Measurements from ENCODE around the gene SPATA31C2. TPM values are rescaled to one million over a fixed set of nuclear protein-coding genes. Genes with fewer than 3 reads are reported as not detected.
"Not testable (repeated sequence)": the region's sequence is repeated elsewhere in the genome, so short reads cannot be mapped to it uniquely, and the experiment has no call there.

SPATA31C2 gene
- total RNA-seq, 1 donor from 2014 or later: not detected

- H3K4me1 ChIP-seq (ENCODE audit: insufficient read depth, low read length); H2AFZ ChIP-seq (ENCODE audit: low read depth, low read length); H3K36me3 Mint-ChIP-seq (ENCODE audit: low read depth, unreplicated experiment); H3K27me3 ChIP-seq (ENCODE audit: insufficient read depth, low read length); H3K9ac ChIP-seq (ENCODE audit: low read length); DNase-seq (ENCODE audit: low read depth); H3K9me3 Mint-ChIP-seq (ENCODE audit: unreplicated experiment); H3K4me3 Mint-ChIP-seq (ENCODE audit: unreplicated experiment); H3K27ac ChIP-seq (ENCODE audit: low read depth, low read length); H3K27me3 Mint-ChIP-seq (ENCODE audit: low read depth, unreplicated experiment); H3K4me3 ChIP-seq (ENCODE audit: insufficient read depth, low read depth, low read length); H3K9me3 ChIP-seq (ENCODE audit: insufficient read depth, low read depth, low read length); H3K79me2 ChIP-seq (ENCODE audit: insufficient read depth, low read length); FAIRE-seq; H3K4me2 ChIP-seq (ENCODE audit: low read length); H4K20me1 ChIP-seq (ENCODE audit: insufficient read depth, low read length); H3K27ac Mint-ChIP-seq (ENCODE audit: unreplicated experiment); H3K36me3 ChIP-seq (ENCODE audit: insufficient read depth, low read length); H3K4me1 Mint-ChIP-seq (ENCODE audit: low read depth, unreplicated experiment): not testable (repeated sequence)
Measured at GRCh38 chr9:88118121-88118520, 20.2 kb downstream of the SPATA31C2 start.

- H3K4me2 ChIP-seq (ENCODE audit: low read length); H3K79me2 ChIP-seq (ENCODE audit: insufficient read depth, low read length); H2AFZ ChIP-seq (ENCODE audit: low read depth, low read length); H3K4me1 ChIP-seq (ENCODE audit: insufficient read depth, low read length); H3K27ac ChIP-seq (ENCODE audit: low read depth, low read length); H3K27me3 ChIP-seq (ENCODE audit: insufficient read depth, low read length); H3K9ac ChIP-seq (ENCODE audit: low read length); H3K36me3 Mint-ChIP-seq (ENCODE audit: low read depth, unreplicated experiment); H3K36me3 ChIP-seq (ENCODE audit: insufficient read depth, low read length); H3K4me1 Mint-ChIP-seq (ENCODE audit: low read depth, unreplicated experiment); H3K27ac Mint-ChIP-seq (ENCODE audit: unreplicated experiment); DNase-seq (ENCODE audit: low read depth); H3K27me3 Mint-ChIP-seq (ENCODE audit: low read depth, unreplicated experiment); H4K20me1 ChIP-seq (ENCODE audit: insufficient read depth, low read length); H3K4me3 ChIP-seq (ENCODE audit: insufficient read depth, low read depth, low read length); H3K4me3 Mint-ChIP-seq (ENCODE audit: unreplicated experiment); H3K9me3 ChIP-seq (ENCODE audit: insufficient read depth, low read depth, low read length); FAIRE-seq; H3K9me3 Mint-ChIP-seq (ENCODE audit: unreplicated experiment): not testable (repeated sequence)
Measured at GRCh38 chr9:88114968-88115612, 23.2 kb downstream of the SPATA31C2 start.

GRCh38 chr9:88114283-88114967, 23.9 kb downstream of the SPATA31C2 start:
- H3K27me3 ChIP-seq (ENCODE audit: insufficient read depth, low read length); H2AFZ ChIP-seq (ENCODE audit: low read depth, low read length); H3K4me1 Mint-ChIP-seq (ENCODE audit: low read depth, unreplicated experiment); H3K4me1 ChIP-seq (ENCODE audit: insufficient read depth, low read length); H3K4me3 Mint-ChIP-seq (ENCODE audit: unreplicated experiment); DNase-seq (ENCODE audit: low read depth); H3K9ac ChIP-seq (ENCODE audit: low read length); H3K4me3 ChIP-seq (ENCODE audit: insufficient read depth, low read depth, low read length); FAIRE-seq; H3K9me3 Mint-ChIP-seq (ENCODE audit: unreplicated experiment); H3K79me2 ChIP-seq (ENCODE audit: insufficient read depth, low read length); H3K27ac Mint-ChIP-seq (ENCODE audit: unreplicated experiment); H3K9me3 ChIP-seq (ENCODE audit: insufficient read depth, low read depth, low read length); H4K20me1 ChIP-seq (ENCODE audit: insufficient read depth, low read length); H3K36me3 Mint-ChIP-seq (ENCODE audit: low read depth, unreplicated experiment); H3K27me3 Mint-ChIP-seq (ENCODE audit: low read depth, unreplicated experiment); H3K4me2 ChIP-seq (ENCODE audit: low read length); H3K36me3 ChIP-seq (ENCODE audit: insufficient read depth, low read length); H3K27ac ChIP-seq (ENCODE audit: low read depth, low read length): not testable (repeated sequence)

DNA sequence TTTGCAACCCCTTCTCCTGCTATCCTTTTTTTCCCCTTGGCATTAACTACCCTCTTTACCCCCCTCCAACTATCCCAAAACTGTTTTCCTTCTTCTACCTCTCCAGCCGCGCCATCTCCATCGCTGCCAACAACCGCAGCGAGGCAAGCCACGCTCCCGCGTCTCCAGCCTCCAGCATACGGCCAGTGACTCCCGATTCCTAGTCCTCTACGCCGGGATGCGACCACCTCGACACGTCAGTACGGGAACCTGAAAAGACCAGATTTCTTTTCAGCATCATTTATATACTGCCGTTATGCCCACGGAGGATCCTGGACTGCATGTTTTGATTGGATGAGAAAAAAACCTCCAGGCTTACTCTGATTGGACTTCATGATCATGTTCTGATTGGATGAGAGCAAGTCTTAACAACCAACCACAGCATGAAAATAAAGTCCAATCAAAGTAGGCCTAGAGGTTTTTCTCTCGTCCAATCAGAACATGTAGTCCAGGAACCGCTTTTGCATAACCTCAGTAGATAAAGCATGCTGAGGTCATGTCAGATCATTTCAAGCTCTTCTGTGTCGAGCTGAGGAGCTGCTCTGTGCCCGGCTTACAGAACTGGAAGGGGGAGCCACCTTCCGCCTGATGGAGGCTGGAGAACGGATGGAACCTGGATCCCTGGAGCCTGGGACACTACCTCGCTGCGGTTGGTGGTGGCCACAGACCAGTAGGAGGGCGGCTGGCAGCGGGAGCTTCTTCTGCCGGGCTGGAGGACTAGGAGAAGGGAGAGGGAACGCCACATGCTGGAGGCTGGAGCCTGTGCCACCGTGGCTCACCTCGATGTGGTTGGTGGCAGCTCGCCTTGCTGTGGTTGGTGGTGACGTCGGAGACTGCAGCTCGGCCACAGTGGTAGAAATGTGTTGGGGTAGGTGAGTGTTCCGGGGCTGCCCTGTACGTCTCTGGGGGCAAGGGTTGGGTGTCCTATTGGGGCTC, 24.8 kb downstream of the SPATA31C2 start:
- DNase-seq (ENCODE audit: low read depth); H2AFZ ChIP-seq (ENCODE audit: low read depth, low read length); H3K4me1 Mint-ChIP-seq (ENCODE audit: low read depth, unreplicated experiment); H3K27me3 ChIP-seq (ENCODE audit: insufficient read depth, low read length); H4K20me1 ChIP-seq (ENCODE audit: insufficient read depth, low read length); H3K9me3 Mint-ChIP-seq (ENCODE audit: unreplicated experiment); H3K79me2 ChIP-seq (ENCODE audit: insufficient read depth, low read length); H3K9me3 ChIP-seq (ENCODE audit: insufficient read depth, low read depth, low read length); H3K9ac ChIP-seq (ENCODE audit: low read length); H3K36me3 ChIP-seq (ENCODE audit: insufficient read depth, low read length); FAIRE-seq; H3K4me3 ChIP-seq (ENCODE audit: insufficient read depth, low read depth, low read length); H3K27me3 Mint-ChIP-seq (ENCODE audit: low read depth, unreplicated experiment); H3K36me3 Mint-ChIP-seq (ENCODE audit: low read depth, unreplicated experiment); H3K27ac Mint-ChIP-seq (ENCODE audit: unreplicated experiment); H3K4me3 Mint-ChIP-seq (ENCODE audit: unreplicated experiment); H3K27ac ChIP-seq (ENCODE audit: low read depth, low read length); H3K4me2 ChIP-seq (ENCODE audit: low read length); H3K4me1 ChIP-seq (ENCODE audit: insufficient read depth, low read length): not testable (repeated sequence)

All from astrocyte (in vitro differentiated cells and primary cell).